GM21360 (cell line): ENCODE measurements around the gene OGFRL1.

Source experiments
- ATAC-seq: cut with Tn5 transposase; IDR thresholded peaks from one replicate; pipeline ENCODE4 v1.9.1; 2021; ENCODE audit warnings: mild to moderate bottlenecking, moderate library complexity; ENCODE audit not compliant: unreplicated experiment

The OGFRL1 gene

DNA sequence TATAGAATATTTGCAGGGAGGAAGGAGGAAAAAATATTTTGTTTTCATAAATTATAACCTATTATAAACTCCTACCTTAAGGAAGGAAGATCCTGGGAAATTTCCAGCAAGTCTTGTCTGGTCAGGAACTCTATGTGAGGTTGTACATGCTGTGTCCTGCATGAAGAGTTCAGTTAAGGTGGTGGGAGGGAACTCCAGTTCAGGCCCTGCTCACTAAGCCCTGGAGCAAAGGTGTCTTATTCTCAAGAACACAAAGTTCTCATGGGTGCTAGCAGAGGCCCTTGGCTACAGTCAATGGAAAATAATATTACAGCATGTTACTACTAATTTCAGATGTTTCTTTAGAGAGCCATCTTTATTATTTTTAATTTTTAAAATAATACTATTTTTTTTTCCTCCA, 3.8 kb upstream of the OGFRL1 start:
- ATAC-seq, result no peak

- no peak for ATAC-seq
These were observed 1.6 kb upstream of the OGFRL1 start for GRCh38 chr6:71287038-71287437.

DNA sequence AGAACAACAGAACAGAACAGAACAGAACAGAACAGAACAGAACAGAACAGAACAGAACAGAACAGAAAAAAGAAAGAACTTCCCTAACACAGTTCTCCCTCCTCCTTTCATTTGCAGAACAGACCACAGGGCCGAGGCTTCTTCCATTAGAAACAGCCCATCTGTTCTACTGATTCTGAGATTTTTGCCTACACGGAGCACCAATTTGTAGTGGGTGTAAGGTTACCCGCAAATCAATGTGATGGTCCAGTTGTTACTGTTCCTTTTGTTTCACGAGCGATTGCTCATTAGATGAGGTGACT, 734 bp upstream of the OGFRL1 start:
- no peak for ATAC-seq

DNA sequence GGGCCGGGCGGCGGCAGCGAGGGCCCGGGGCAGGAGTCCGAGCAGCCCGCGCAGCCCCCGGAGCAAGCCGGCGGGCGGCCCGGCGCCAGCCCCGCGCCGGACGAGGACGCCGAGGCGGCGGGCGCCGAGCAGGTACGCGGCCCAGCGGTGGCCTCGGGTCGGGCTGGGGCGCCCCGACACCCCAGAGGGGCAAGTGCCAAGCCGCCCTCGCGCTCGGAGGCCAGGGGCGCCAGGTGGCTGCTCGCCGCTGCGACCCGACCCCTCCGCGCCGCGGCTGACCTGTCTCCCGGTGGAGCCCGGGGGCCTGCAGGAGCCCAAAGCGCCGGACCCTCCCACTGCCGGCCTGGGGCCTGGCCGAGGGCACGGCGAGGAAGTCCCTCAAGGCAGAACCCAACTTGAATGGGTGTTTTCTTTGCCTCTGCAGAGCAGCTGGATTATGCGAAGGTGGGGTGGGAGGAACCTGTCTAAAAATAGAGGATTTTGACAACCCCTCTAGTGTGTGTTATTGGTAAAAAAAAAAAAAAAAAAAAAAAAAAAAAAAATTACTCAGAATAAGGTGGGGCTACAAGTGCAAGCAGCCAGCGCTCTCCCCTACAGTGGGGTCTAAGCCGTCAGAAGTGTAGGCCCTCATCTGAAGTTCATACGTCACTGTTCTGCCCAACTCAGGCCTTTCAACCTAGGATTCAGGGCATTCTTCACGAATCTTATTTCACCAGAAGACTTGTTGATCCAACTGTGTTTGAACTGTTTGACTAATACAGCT, 609 bp downstream of the OGFRL1 start:
- ATAC-seq, result peak; percentile 32

DNA sequence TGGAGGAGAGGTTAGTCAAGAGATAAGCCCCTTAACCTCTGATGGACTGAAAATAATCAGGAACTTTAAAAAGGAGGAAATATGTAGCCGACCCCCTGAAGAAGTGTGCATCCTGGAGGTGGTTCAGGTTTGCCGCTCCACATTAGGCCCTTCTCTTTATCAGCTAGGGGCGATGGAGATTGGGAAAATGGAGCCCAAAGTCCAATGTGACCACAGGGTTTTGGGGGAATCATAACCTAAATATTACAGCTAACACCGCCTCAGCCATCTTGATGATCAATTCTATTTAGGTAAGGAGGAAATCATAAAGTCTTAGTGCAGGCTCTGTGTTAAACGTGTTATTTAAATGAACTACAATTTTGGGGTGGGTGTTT, 1.2 kb downstream of the OGFRL1 start:
- no peak for ATAC-seq

GRCh38 chr6:71290611-71291010, 2.0 kb downstream of the OGFRL1 start:
- no peak for ATAC-seq

DNA sequence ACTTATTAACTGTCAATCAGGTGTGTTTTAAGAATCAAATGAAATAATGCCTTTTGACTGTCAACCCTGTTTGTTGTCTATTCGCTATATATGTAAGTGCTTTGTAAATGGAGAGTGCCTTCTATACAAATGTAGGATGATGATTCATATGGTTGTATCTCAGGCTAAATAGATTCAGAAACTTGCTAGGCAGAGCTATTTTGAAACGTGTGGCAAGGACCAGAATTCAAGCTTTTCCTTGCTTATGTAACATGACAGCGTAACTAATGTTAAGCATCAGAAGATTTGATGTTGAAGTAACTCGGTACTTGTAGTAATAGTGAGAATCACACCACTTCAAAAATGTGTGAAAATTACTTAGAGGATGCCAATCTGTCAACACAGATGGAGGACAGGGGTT, 3.4 kb downstream of the OGFRL1 start:
- ATAC-seq, result no peak

- no peak for ATAC-seq
These were observed 5.5 kb downstream of the OGFRL1 start for GRCh38 chr6:71294121-71294523.

DNA sequence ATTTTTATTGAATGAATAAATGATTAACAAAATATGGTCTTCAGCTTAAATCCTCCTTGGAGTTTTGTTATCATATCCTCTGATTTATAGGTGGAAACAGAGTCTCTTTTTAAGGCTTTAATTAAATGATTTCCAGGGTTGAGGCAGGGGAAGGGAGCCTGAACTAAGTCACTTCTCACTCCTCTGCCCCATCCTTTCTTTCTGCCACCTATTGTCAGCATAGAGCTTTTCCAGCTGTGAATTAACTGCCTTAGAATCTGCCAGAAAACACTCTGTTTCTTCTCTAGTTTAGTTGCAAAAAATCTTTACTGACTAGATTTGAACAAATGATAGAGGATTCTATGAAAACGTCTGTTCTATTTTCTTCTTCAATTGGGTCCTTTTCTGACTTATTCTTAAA, 9.8 kb downstream of the OGFRL1 start:
- ATAC-seq, result no peak

- ATAC-seq, result no peak
These were observed 11.2 kb downstream of the OGFRL1 start for GRCh38 chr6:71299541-71300470.

- ATAC-seq, result no peak
These were observed 12.1 kb downstream of the OGFRL1 start for GRCh38 chr6:71300561-71301168.

DNA sequence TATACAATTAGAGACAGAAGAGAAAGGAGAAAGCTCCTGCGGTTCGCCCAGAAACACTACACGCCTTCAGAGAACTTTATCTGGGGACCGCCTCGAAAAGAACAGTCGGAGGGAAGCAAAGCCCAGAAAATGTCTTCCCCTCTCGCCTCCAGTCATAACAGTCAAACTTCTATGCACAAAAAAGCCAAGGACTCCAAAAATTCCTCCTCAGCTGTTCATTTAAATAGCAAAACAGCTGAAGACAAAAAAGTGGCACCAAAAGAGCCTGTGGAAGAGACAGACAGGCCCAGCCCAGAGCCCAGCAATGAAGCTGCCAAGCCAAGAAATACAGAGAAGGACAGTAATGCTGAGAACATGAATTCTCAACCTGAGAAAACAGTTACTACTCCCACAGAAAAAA, 12.9 kb downstream of the OGFRL1 start:
- ATAC-seq, result no peak

DNA sequence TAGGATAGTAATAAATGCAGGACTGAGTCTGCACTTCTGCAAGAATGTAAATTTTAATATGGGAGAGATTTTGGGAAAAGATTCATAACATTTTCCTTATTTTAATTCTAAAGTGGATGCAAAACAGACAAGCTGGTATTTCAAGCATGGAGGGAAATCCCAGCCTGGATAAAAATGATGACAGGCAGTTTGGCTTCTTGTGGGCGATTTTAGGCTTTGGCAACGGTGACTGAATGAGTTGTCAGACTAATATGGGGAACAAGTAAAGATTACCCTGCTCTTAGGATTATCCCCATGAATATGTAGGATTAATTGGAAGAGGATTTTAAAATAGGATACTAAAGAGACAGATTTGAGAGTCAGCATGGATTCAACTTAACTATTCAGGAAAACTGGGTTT, 21.0 kb downstream of the OGFRL1 start:
- ATAC-seq, result no peak

DNA sequence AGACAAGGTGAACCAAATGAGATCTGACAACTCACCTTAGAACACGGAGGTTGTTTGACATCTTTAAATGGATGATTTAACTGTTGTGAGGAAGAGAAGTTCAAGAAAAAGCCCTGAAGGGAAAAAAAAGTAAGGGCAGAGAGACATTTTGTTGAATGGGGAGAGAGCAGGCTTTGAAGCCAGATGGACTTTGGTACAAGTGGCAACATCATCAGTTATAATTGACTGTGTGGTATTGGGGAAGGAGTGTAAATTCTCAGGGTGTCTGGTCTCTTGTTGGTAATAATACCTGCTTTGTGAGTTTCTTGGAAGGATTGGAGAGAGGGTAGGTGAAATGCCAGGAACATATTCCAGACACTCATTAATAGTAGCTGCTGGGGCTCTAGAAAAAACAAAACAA, 21.6 kb downstream of the OGFRL1 start:
- ATAC-seq, result no peak

- no peak for ATAC-seq
These were observed 23.5 kb downstream of the OGFRL1 start for GRCh38 chr6:71312089-71312488.

- no peak for ATAC-seq
These were observed 28.8 kb downstream of the OGFRL1 start for GRCh38 chr6:71317441-71317840.

GRCh38 chr6:71320041-71320440, 31.4 kb downstream of the OGFRL1 start:
- no peak for ATAC-seq

DNA sequence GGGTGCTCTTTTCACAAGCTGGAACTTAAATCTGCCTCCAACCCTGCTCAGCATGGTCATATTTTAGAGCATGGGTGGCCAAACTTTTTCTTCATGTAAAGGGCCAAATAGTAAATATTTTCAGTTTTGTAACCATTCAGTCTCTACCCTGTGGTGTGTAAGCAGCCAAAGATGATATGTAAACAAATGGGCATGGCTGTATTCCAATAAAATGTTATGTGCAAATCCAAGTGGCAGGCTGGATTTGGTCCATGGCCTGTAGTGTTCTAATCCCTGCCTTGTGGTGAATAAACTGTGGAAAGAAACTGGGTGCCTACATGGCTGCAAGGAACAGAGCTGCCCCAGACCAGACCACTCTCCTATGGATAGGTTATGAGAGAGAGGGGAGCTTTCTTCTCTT, 32.7 kb downstream of the OGFRL1 start:
- ATAC-seq, result no peak

DNA sequence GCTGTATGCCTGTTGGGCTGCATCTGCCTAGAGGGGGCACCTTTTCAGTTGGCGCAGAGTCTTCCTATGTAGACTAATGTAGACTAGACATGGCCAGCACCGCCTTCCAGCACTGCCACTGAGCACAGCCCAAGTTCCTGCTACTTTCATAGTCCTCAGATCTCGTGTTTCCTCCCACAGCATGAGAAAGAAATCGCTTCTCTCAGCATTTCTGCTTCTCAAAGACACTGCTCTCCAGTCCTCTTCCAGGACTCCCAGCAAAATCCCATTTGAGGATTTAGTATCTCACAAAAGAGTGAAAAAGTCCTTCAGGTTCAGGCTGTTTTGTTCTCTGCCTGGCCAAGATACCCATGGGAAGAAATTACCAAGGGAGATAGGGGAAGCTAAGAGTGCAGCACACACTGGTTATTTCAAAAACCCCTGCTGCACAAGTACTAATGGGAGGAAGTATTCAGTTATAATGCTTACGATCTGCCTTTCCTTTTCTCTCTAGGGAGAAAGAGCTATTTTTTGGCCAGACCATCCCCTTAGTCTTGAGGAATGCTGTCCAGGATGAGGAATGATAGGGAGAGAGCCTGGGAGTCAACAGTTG, 35.7 kb downstream of the OGFRL1 start:
- no peak for ATAC-seq

- no peak for ATAC-seq
These were observed 38.0 kb downstream of the OGFRL1 start for GRCh38 chr6:71326611-71327010.

DNA sequence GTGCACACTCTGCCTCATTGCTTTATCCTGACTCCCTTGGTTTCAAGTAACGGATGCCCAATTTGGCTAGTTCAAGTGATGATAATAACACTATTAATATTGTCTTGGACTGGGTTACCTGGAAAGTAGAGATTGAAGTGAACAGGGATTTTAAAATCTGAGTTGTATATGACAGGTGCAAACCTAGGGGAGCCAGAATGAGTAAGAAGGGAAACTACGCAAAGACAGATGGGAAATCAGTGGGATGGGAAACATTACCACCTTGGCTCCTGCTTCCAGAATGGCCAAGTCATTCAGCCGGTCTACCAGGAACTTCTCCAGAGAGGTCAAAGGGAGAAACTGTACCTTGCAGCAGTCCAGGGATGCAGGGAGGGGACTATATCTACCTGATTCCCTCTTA, 41.9 kb downstream of the OGFRL1 start:
- no peak for ATAC-seq

- ATAC-seq, result no peak
These were observed 43.4 kb downstream of the OGFRL1 start for GRCh38 chr6:71332012-71332411.
